Right lobe of liver (tissue), 4 donors: ENCODE results near the gene TBCCD1.

ENCODE experiments used
- POLR2A ChIP-seq: fragments of 450-650 bp; IDR thresholded peaks from one replicate; pipeline ENCODE4 v1.6.1; 2017; ENCODE audit warnings: antibody characterized with exemption, mild to moderate bottlenecking
- TF ChIP-seq, protein P1 (sequence below), 4 donors: fragments of 200-600 bp in 3 of 4; fragments of 450-650 bp in 1 of 4; IDR thresholded peaks; one replicate each; pipeline versions ENCODE4 v1.5.1 to v1.8.0; 2016 to 2022; ENCODE audit warnings: antibody characterized with exemption in 4 of 4, mild to moderate bottlenecking in 2 of 4
- donor health status: DM: no; HTN: no; CAD: no.
- donor health status: DM: no; HTN: no; CAD: no.
- donor health status: DM: no; HTN: yes; CAD: no.

DNA sequence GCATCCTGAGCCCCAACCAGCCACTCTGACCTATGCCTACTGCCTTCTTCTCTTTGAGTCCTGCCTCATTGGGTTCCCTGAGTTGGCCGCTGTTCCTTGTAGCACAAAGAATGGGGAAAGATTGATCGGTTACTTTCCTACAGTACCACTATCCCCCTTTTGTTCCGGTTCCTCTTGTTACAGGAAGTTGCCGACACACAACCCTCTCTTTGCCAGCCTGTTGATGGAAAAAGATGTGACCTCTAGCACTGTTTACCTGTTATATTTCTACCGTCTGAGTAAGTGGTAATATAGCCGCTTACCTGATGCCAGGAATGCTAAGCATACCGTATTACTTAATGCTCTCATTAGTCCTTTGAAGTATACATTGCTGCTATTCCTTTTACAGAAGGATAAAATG is 36.0 kb upstream of the TBCCD1 start:
- TF ChIP-seq, protein P1, sequence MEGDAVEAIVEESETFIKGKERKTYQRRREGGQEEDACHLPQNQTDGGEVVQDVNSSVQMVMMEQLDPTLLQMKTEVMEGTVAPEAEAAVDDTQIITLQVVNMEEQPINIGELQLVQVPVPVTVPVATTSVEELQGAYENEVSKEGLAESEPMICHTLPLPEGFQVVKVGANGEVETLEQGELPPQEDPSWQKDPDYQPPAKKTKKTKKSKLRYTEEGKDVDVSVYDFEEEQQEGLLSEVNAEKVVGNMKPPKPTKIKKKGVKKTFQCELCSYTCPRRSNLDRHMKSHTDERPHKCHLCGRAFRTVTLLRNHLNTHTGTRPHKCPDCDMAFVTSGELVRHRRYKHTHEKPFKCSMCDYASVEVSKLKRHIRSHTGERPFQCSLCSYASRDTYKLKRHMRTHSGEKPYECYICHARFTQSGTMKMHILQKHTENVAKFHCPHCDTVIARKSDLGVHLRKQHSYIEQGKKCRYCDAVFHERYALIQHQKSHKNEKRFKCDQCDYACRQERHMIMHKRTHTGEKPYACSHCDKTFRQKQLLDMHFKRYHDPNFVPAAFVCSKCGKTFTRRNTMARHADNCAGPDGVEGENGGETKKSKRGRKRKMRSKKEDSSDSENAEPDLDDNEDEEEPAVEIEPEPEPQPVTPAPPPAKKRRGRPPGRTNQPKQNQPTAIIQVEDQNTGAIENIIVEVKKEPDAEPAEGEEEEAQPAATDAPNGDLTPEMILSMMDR (IDR thresholded peaks at IDR 0.05), result no peak
- TF ChIP-seq POLR2A, result no peak
